Caco-2 (cell line): Measurements from ENCODE around the gene LMTK3. TPM values are rescaled to one million over a fixed set of nuclear protein-coding genes. Genes with fewer than 3 reads are reported as not detected.

Experiments
- BruUV-seq: library from RNA; stranded (reverse); fragments of 400-500 nt; replicated peaks from 2 replicates; lab custom pipeline; 2021; lab: Mats Ljungman, UMichigan
- CTCF ChIA-PET: fragments of 300-600 bp; sonication (Branson Sonifier 250); formaldehyde crosslinking; loops from one replicate; lab custom pipeline; 2022; ENCODE audit warnings: antibody characterized with exemption; lab: Charles Lee
- POLR2A ChIA-PET: fragments of 300-600 bp; sonication (Branson Sonifier 250); formaldehyde crosslinking; loops from one replicate; lab custom pipeline; 2022; ENCODE audit warnings: antibody characterized with exemption; lab: Charles Lee
- DNase-seq, 2 experiments: peaks; one replicate each; pipeline versions ENCODE4 v3.0.0 to v3.0.0-alpha.2; 2020 to 2022
- H3K27me3 ChIP-seq: replicated peaks from 2 replicates; pipeline ENCODE4 v1.6.0; 2011; ENCODE audit warnings: low read length; ENCODE audit not compliant: control insufficient read depth, insufficient read depth
- H3K36me3 ChIP-seq: 2 replicates; pipeline ENCODE4 v1.5.1; 2011; ENCODE audit warnings: low read length; ENCODE audit not compliant: control insufficient read depth, insufficient read depth
- H3K4me1 ChIP-seq: fragments of 250-450 bp; sonication (Bioruptor Pico); 2 replicates; pipeline ENCODE4 v1.5.1; 2020; ENCODE audit warnings: mild to moderate bottlenecking
- H3K4me3 ChIP-seq: 2 replicates; pipeline ENCODE4 v1.5.1; 2011; ENCODE audit warnings: low read depth, mild to moderate bottlenecking, control low read depth, low read length
- H3K9me3 ChIP-seq: fragments of 250-450 bp; sonication (Bioruptor Pico); 2 replicates; pipeline ENCODE4 v1.5.1; 2020; ENCODE audit warnings: mild to moderate bottlenecking, moderate library complexity
- H3K27ac Mint-ChIP-seq: one replicate; pipeline ENCODE4 v1.8.0; 2022; ENCODE audit warnings: mixed read lengths; ENCODE audit not compliant: unreplicated experiment
- H3K27me3 Mint-ChIP-seq: one replicate; pipeline ENCODE4 v1.8.0; 2022; ENCODE audit warnings: mixed read lengths; ENCODE audit not compliant: insufficient read depth, unreplicated experiment
- H3K36me3 Mint-ChIP-seq: one replicate; pipeline ENCODE4 v1.8.0; 2022; ENCODE audit warnings: mild to moderate bottlenecking, mixed read lengths; ENCODE audit not compliant: insufficient read depth, unreplicated experiment
- H3K4me1 Mint-ChIP-seq: one replicate; pipeline ENCODE4 v1.8.0; 2022; ENCODE audit warnings: low read depth, mixed read lengths; ENCODE audit not compliant: unreplicated experiment
- H3K4me3 Mint-ChIP-seq: one replicate; pipeline ENCODE4 v1.8.0; 2022; ENCODE audit warnings: mild to moderate bottlenecking, moderate library complexity, mixed read lengths; ENCODE audit not compliant: unreplicated experiment
- H3K9me3 Mint-ChIP-seq: one replicate; pipeline ENCODE4 v1.8.0; 2022; ENCODE audit warnings: mixed read lengths; ENCODE audit not compliant: unreplicated experiment
- intact Hi-C: fragments of 100-400 bp; cut with micrococcal nuclease; formaldehyde crosslinking; loops from one replicate; pipeline ENCODE4 v1.10.0; 2022; ENCODE audit not compliant: unreplicated experiment
- total RNA-seq: library from RNA; stranded (reverse); gene quantifications from 2 replicates; pipeline ENCODE4 v1.2.3, GENCODE V29; 2022
- TF ChIP-seq, protein P1 (sequence below), 2 experiments: fragments of 200-600 bp in 1 of 2; IDR thresholded peaks; 1 replicate in 1 of 2; 2 replicates in 1 of 2; pipeline versions ENCODE4 v1.5.1 to v1.8.0; 2011 to 2022; ENCODE audit warnings: antibody characterized with exemption in 1 of 2, control low read depth in 1 of 2, inconsistent platforms in 1 of 2, low read depth in 1 of 2, low read length in 1 of 2, mild to moderate bottlenecking in 1 of 2, moderate library complexity in 1 of 2; ENCODE audit not compliant: insufficient read depth in 1 of 2, severe bottlenecking in 1 of 2, unreplicated experiment in 1 of 2

LMTK3 gene
- total RNA-seq, 1 experiment from 2014 or later = 22.6 TPM

GRCh38 chr19:48458016-48458415, 53.6 kb downstream of the LMTK3 start:
- POLR2A ChIA-PET = no interaction called here
- H3K4me1 Mint-ChIP-seq = no peaks in the 10 kb centered on the region

DNA sequence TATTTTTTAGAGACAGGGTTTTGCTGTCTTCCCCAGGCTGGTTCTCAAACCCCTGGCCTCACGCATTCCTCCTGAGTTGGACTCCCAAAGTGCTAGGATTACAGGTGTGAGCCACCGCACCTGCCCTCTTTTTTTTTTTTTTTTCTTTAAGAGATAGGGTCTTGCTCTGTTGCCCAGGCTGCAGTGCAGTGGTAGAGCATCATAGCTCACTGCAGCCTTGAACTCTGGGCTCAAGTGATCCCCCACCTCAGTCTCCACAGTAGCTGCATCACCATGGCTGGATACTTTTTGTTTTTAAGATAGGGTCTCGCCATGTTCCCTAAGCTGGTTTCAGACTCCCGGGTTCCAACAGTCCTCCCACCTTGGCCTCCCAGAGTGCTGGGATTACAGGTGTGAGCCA, 54.8 kb downstream of the LMTK3 start:
- H3K27me3 ChIP-seq = no peaks in the 10 kb centered on the region
- BruUV-seq = no TSS peak
- no peaks in the 10 kb centered on the region for H3K27me3 Mint-ChIP-seq
- H3K4me3 ChIP-seq = no peak overlapping the region
- H3K9me3 Mint-ChIP-seq = no peaks in the 10 kb centered on the region
- H3K4me1 ChIP-seq = no peaks in the 10 kb centered on the region
- intact Hi-C loops = no loop called here
- H3K36me3 ChIP-seq = no peaks in the 10 kb centered on the region
- CTCF ChIA-PET = no interaction called here
- DNase-seq = no peak
- H3K27ac Mint-ChIP-seq = no peak overlapping the region
- POLR2A ChIA-PET = no interaction called here
- H3K4me1 Mint-ChIP-seq = no peaks in the 10 kb centered on the region
- no peaks in the 10 kb centered on the region for H3K9me3 ChIP-seq
- peaks cover 91% of the 10 kb centered on the region for H3K36me3 Mint-ChIP-seq
- TF ChIP-seq, protein P1, sequence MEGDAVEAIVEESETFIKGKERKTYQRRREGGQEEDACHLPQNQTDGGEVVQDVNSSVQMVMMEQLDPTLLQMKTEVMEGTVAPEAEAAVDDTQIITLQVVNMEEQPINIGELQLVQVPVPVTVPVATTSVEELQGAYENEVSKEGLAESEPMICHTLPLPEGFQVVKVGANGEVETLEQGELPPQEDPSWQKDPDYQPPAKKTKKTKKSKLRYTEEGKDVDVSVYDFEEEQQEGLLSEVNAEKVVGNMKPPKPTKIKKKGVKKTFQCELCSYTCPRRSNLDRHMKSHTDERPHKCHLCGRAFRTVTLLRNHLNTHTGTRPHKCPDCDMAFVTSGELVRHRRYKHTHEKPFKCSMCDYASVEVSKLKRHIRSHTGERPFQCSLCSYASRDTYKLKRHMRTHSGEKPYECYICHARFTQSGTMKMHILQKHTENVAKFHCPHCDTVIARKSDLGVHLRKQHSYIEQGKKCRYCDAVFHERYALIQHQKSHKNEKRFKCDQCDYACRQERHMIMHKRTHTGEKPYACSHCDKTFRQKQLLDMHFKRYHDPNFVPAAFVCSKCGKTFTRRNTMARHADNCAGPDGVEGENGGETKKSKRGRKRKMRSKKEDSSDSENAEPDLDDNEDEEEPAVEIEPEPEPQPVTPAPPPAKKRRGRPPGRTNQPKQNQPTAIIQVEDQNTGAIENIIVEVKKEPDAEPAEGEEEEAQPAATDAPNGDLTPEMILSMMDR (IDR thresholded peaks at IDR 0.05; ENCODE audit: insufficient read depth in 1 of 2, low read depth in 1 of 2, low read length in 1 of 2, severe bottlenecking in 1 of 2, unreplicated experiment in 1 of 2) = no peak
- no peak overlapping the region for H3K4me3 Mint-ChIP-seq

More at GRCh38 chr19:48458016-48458415, 53.6 kb downstream of the LMTK3 start:
- H3K9me3 Mint-ChIP-seq = no peaks in the 10 kb centered on the region
- no peaks in the 10 kb centered on the region for H3K9me3 ChIP-seq
- no peak overlapping the region for H3K4me3 ChIP-seq
- no TSS peak for BruUV-seq
- no peaks in the 10 kb centered on the region; the same call in 1 of the 2 replicates for H3K36me3 ChIP-seq
- CTCF ChIA-PET = no interaction called here
- no peak for DNase-seq
- TF ChIP-seq, protein P1 (IDR thresholded peaks at IDR 0.05; ENCODE audit: insufficient read depth in 1 of 2, low read depth in 1 of 2, low read length in 1 of 2, severe bottlenecking in 1 of 2, unreplicated experiment in 1 of 2) = no peak
- H3K36me3 Mint-ChIP-seq = peaks cover 87% of the 10 kb centered on the region
- no peaks in the 10 kb centered on the region for H3K27me3 ChIP-seq
- H3K4me1 ChIP-seq = no peaks in the 10 kb centered on the region
- H3K4me3 Mint-ChIP-seq = no peak overlapping the region
- no peak overlapping the region for H3K27ac Mint-ChIP-seq
- intact Hi-C loops = no loop called here
- H3K27me3 Mint-ChIP-seq = no peaks in the 10 kb centered on the region

DNA sequence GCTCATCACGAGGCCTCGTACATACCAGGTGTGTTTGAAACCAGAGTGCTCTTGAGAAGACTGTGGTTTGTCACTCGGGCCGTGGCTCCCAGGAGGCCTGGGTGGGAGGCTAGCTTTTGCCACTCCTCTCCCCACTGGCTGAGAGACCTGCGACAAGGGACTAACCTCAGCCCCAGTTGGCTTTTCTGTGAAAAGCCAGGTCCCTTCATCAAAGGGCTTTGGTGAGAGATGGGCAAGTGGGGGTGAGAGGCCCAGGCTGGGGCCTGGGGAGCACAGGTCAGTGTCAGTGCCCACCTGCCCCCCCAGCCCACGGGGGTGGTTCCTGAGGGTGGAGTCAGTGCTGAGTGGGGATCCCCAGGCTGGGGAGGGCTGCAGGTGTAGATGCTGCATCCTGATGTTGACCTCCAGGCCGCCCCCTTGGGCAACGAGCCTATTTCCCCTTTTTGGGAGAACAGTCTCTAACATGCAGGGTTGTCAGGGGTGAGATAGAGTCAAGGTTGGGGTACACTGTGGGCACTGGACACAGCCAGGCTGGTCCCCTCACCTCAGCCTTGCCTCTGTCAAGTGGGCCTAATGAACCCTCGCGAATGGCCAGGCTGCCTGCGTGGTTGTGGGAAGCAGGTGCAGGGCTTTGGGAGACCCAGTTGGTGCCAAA, 55.6 kb downstream of the LMTK3 start:
- no peaks in the 10 kb centered on the region for H3K9me3 Mint-ChIP-seq
- TF ChIP-seq, protein P1 (IDR thresholded peaks at IDR 0.05; ENCODE audit: insufficient read depth in 1 of 2, low read depth in 1 of 2, low read length in 1 of 2, severe bottlenecking in 1 of 2, unreplicated experiment in 1 of 2) = no peak
- H3K4me3 Mint-ChIP-seq = no peak overlapping the region
- POLR2A ChIA-PET = no interaction called here
- CTCF ChIA-PET = no interaction called here
- Histone ChIP-seq H3K4me1 (no peaks in the 10 kb centered on the region), H3K27me3 (no peaks in the 10 kb centered on the region), H3K4me3 (no peak overlapping the region), H3K36me3 (no peaks in the 10 kb centered on the region), H3K9me3 (no peaks in the 10 kb centered on the region)
- no TSS peak for BruUV-seq
- intact Hi-C loops = no loop called here
- H3K27me3 Mint-ChIP-seq = no peaks in the 10 kb centered on the region
- peaks cover 91% of the 10 kb centered on the region for H3K36me3 Mint-ChIP-seq
- H3K27ac Mint-ChIP-seq = no peak overlapping the region
- H3K4me1 Mint-ChIP-seq = no peaks in the 10 kb centered on the region
- DNase-seq = peak in 1 of 2 experiments; percentile 33
